H1 (cell line): ENCODE measurements around the gene SOBP. TPM values are rescaled to one million over a fixed set of nuclear protein-coding genes. Genes with fewer than 3 reads are reported as not detected.

ENCODE experiments used
- CTCF ChIA-PET: fragments of 300-600 bp; sonication (Branson Sonifier 250); formaldehyde crosslinking; loops from one replicate; lab custom pipeline; 2021; ENCODE audit not compliant: partially characterized antibody; lab: Charles Lee
- POLR2A ChIA-PET: fragments of 300-600 bp; sonication (Branson Sonifier 250); formaldehyde crosslinking; loops from one replicate; lab custom pipeline; 2021; ENCODE audit warnings: inconsistent platforms; ENCODE audit not compliant: partially characterized antibody; lab: Charles Lee
- DNase-seq, 2 experiments: peaks; one replicate each; pipeline versions ENCODE4 v3.0.0 to v3.0.0-alpha.2; 2010 to 2022; ENCODE audit warnings: low spot score in 2 of 2, low read depth in 1 of 2, mixed read lengths in 1 of 2
- FAIRE-seq: peaks from 2 replicates; lab custom pipeline; 2011; peaks lifted over from hg19 to GRCh38; lab: Jason Lieb, UNC
- H2AFZ ChIP-seq: 2 replicates; pipeline ENCODE4 v1.8.1; 2012; ENCODE audit warnings: low read length, inconsistent platforms
- H2AK5ac ChIP-seq: 2 replicates; pipeline ENCODE4 v1.6.1; 2013; ENCODE audit warnings: low read depth, low read length
- H2BK120ac ChIP-seq: replicated peaks from 2 replicates; pipeline ENCODE3; 2013; ENCODE audit warnings: low read depth, low read length, inconsistent platforms
- H2BK12ac ChIP-seq: 2 replicates; pipeline ENCODE4 v1.6.1; 2013; ENCODE audit warnings: low read depth, low read length
- H2BK15ac ChIP-seq: 2 replicates; pipeline ENCODE4 v1.6.1; 2013; ENCODE audit warnings: low read length
- H2BK20ac ChIP-seq: 2 replicates; pipeline ENCODE4 v1.6.1; 2013; ENCODE audit warnings: low read length
- H2BK5ac ChIP-seq: 2 replicates; pipeline ENCODE4 v1.6.1; 2013; ENCODE audit warnings: low read depth, low read length
- H3K14ac ChIP-seq: 2 replicates; pipeline ENCODE4 v1.6.1; 2013; ENCODE audit warnings: inconsistent platforms; ENCODE audit not compliant: insufficient read length
- H3K18ac ChIP-seq: 2 replicates; pipeline ENCODE4 v1.6.1; 2013; ENCODE audit warnings: low read length; ENCODE audit errors: extremely low read depth
- H3K23ac ChIP-seq: 2 replicates; pipeline ENCODE4 v1.6.1; 2013; ENCODE audit warnings: inconsistent platforms; ENCODE audit not compliant: insufficient read length
- H3K23me2 ChIP-seq: 2 replicates; pipeline ENCODE4 v1.6.1; 2013; ENCODE audit warnings: low read depth, low read length
- H3K27ac ChIP-seq: 2 replicates; pipeline ENCODE4 v1.6.1; 2011; ENCODE audit warnings: low read depth, low read length, inconsistent platforms
- H3K27me3 ChIP-seq, 4 experiments: replicated peaks in 1 of 4; 1 replicate in 1 of 4; 2 replicates in 3 of 4; pipeline versions ENCODE4 v1.6.1 to v1.8.1; 2011 to 2013; ENCODE audit warnings: low read length in 3 of 4, mild to moderate bottlenecking in 3 of 4, inconsistent platforms in 2 of 4, mixed read lengths in 2 of 4, moderate library complexity in 1 of 4; ENCODE audit not compliant: control insufficient read depth in 3 of 4, insufficient read depth in 3 of 4; ENCODE audit errors: extremely low read depth in 1 of 4
- H3K36me3 ChIP-seq, 4 experiments: 2 replicates each; pipeline versions ENCODE4 v1.6.1 to v1.8.1; 2011 to 2013; ENCODE audit warnings: mild to moderate bottlenecking in 4 of 4, low read length in 3 of 4, moderate library complexity in 2 of 4, control low read depth in 1 of 4, inconsistent platforms in 1 of 4; ENCODE audit not compliant: insufficient read depth in 4 of 4, control insufficient read depth in 2 of 4
- H3K4ac ChIP-seq: replicated peaks from 2 replicates; pipeline ENCODE3; 2013; ENCODE audit warnings: low read length, low read depth, mixed read lengths, inconsistent platforms; ENCODE audit not compliant: insufficient read length
- H3K4me1 ChIP-seq, 4 experiments: replicated peaks in 1 of 4; 1 replicate in 1 of 4; 2 replicates in 3 of 4; pipeline versions ENCODE4 v1.6.1 to v1.8.1; 2011 to 2013; ENCODE audit warnings: low read length in 3 of 4, inconsistent platforms in 2 of 4, mixed read lengths in 1 of 4; ENCODE audit not compliant: insufficient read depth in 4 of 4, control insufficient read depth in 3 of 4
- H3K4me2 ChIP-seq, 2 experiments: 2 replicates each; pipeline versions ENCODE4 v1.6.1 to v1.8.1; 2011 to 2013; ENCODE audit warnings: low read depth in 2 of 2, low read length in 2 of 2, control low read depth in 1 of 2, inconsistent platforms in 1 of 2, mild to moderate bottlenecking in 1 of 2; ENCODE audit not compliant: insufficient read depth in 1 of 2
- H3K4me3 ChIP-seq, 4 experiments: fragments of 200-600, 300-600 bp in 1 of 4; sonication (generic), shearing (Covaris generic), sonication (Bioruptor Twin) in 1 of 4; 2 replicates each; pipeline versions ENCODE4 v1.5.1 to v1.8.1; 2011 to 2016; ENCODE audit warnings: low read length in 4 of 4, low read depth in 3 of 4, control low read depth in 2 of 4, inconsistent platforms in 2 of 4, mild to moderate bottlenecking in 2 of 4, mixed read lengths in 1 of 4, moderate library complexity in 1 of 4; ENCODE audit not compliant: insufficient read depth in 2 of 4; ENCODE audit errors: extremely low read depth in 1 of 4
- H3K56ac ChIP-seq: replicated peaks from 2 replicates; pipeline ENCODE3; 2013; ENCODE audit warnings: low read depth, mild to moderate bottlenecking, mixed read lengths, low read length, inconsistent platforms; ENCODE audit not compliant: insufficient read length
- H3K79me1 ChIP-seq: 2 replicates; pipeline ENCODE4 v1.6.1; 2013; ENCODE audit warnings: low read depth, low read length, control low read depth
- H3K79me2 ChIP-seq, 2 experiments: 2 replicates each; pipeline versions ENCODE4 v1.6.1 to v1.8.1; 2012 to 2013; ENCODE audit warnings: low read length in 2 of 2, mild to moderate bottlenecking in 2 of 2, inconsistent platforms in 1 of 2; ENCODE audit not compliant: insufficient read depth in 2 of 2, control insufficient read depth in 1 of 2
- H3K9ac ChIP-seq, 4 experiments: replicated peaks in 1 of 4; 1 replicate in 1 of 4; 2 replicates in 3 of 4; pipeline versions ENCODE4 v1.6.1 to v1.8.1; 2011 to 2013; ENCODE audit warnings: low read depth in 3 of 4, low read length in 3 of 4, control low read depth in 2 of 4, mild to moderate bottlenecking in 2 of 4, moderate library complexity in 2 of 4, inconsistent platforms in 1 of 4; ENCODE audit errors: extremely low read depth in 1 of 4
- H3K9me3 ChIP-seq, 2 experiments: 2 replicates each; pipeline versions ENCODE4 v1.6.1 to v1.8.1; 2012 to 2013; ENCODE audit warnings: mild to moderate bottlenecking in 2 of 2, moderate library complexity in 2 of 2, control low read depth in 1 of 2, inconsistent platforms in 1 of 2, low read depth in 1 of 2, low read length in 1 of 2, mixed read lengths in 1 of 2; ENCODE audit not compliant: insufficient read depth in 2 of 2
- H4K20me1 ChIP-seq, 2 experiments: replicated peaks in 1 of 2; 2 replicates each; pipeline versions ENCODE3 to v1.8.1; 2011 to 2013; ENCODE audit warnings: inconsistent platforms in 2 of 2, low read length in 2 of 2, mild to moderate bottlenecking in 1 of 2; ENCODE audit not compliant: insufficient read depth in 2 of 2, control insufficient read depth in 1 of 2
- H4K5ac ChIP-seq: 2 replicates; pipeline ENCODE4 v1.6.1; 2013; ENCODE audit warnings: low read length, low read depth, mixed read lengths, inconsistent platforms; ENCODE audit not compliant: insufficient read length
- H4K8ac ChIP-seq: 2 replicates; pipeline ENCODE4 v1.8.0; 2013; ENCODE audit warnings: mild to moderate bottlenecking, moderate library complexity, low read length, inconsistent platforms; ENCODE audit not compliant: insufficient read depth; ENCODE audit errors: extremely low read depth
- H4K91ac ChIP-seq: replicated peaks from 2 replicates; pipeline ENCODE3; 2013; ENCODE audit warnings: low read length, mixed read lengths, inconsistent platforms; ENCODE audit not compliant: insufficient read length
- ATF3 ChIP-seq: IDR thresholded peaks from 2 replicates; pipeline ENCODE4 v1.6.1; 2011; ENCODE audit warnings: low read depth, mild to moderate bottlenecking, low read length; ENCODE audit not compliant: insufficient read depth
- BACH1 ChIP-seq: IDR thresholded peaks from 2 replicates; pipeline ENCODE4 v1.6.1; 2012; ENCODE audit warnings: low read length, improper control_type of control experiment
- CHD1 ChIP-seq: IDR thresholded peaks from 2 replicates; pipeline ENCODE4 v1.6.1; 2012; ENCODE audit warnings: low read depth, low read length, improper control_type of control experiment
- EP300 ChIP-seq, 2 experiments: IDR thresholded peaks; 1 replicate in 1 of 2; 2 replicates in 1 of 2; pipeline ENCODE4 v1.6.1; 2011 to 2012; ENCODE audit warnings: low read depth in 2 of 2, low read length in 2 of 2, mild to moderate bottlenecking in 2 of 2, borderline replicate concordance in 1 of 2, inconsistent platforms in 1 of 2, moderate library complexity in 1 of 2
- GTF2F1 ChIP-seq: IDR thresholded peaks from 2 replicates; pipeline ENCODE4 v1.6.1; 2012; ENCODE audit warnings: low read depth, low read length, improper control_type of control experiment, borderline replicate concordance
- HDAC2 ChIP-seq, 2 experiments: fragments of 300-600 bp in 1 of 2; sonication (generic) in 1 of 2; IDR thresholded peaks; 2 replicates each; pipeline ENCODE4 v1.6.1; 2011 to 2012; ENCODE audit warnings: low read depth in 2 of 2, low read length in 2 of 2, mild to moderate bottlenecking in 2 of 2, moderate library complexity in 2 of 2, borderline replicate concordance in 1 of 2, inconsistent platforms in 1 of 2
- KDM4A ChIP-seq: IDR thresholded peaks from one replicate; pipeline ENCODE4 v1.7.1; 2012; ENCODE audit warnings: low read depth, mild to moderate bottlenecking, moderate library complexity, low read length, inconsistent platforms; ENCODE audit not compliant: severe bottlenecking
- POLR2A ChIP-seq, 2 experiments: IDR thresholded peaks; 1 replicate in 1 of 2; 2 replicates in 1 of 2; pipeline ENCODE4 v1.6.1; 2011; ENCODE audit warnings: low read depth in 2 of 2, low read length in 2 of 2, mild to moderate bottlenecking in 2 of 2; ENCODE audit errors: control extremely low read depth in 1 of 2
- POU5F1 ChIP-seq: IDR thresholded peaks from 2 replicates; pipeline ENCODE4 v1.6.1; 2011; ENCODE audit warnings: low read depth, mild to moderate bottlenecking, low read length, moderate library complexity
- RXRA ChIP-seq: IDR thresholded peaks from 2 replicates; pipeline ENCODE4 v1.6.1; 2011; ENCODE audit warnings: low read depth, mild to moderate bottlenecking, low read length, moderate library complexity; ENCODE audit not compliant: insufficient read depth
- SIRT6 ChIP-seq: IDR thresholded peaks from one replicate; pipeline ENCODE4 v1.7.1; 2012; ENCODE audit warnings: low read length, inconsistent platforms
- SP4 ChIP-seq: IDR thresholded peaks from 2 replicates; pipeline ENCODE4 v1.6.1; 2012; ENCODE audit warnings: low read length, inconsistent platforms
- TBP ChIP-seq: IDR thresholded peaks from 2 replicates; pipeline ENCODE4 v1.6.1; 2011; ENCODE audit warnings: low read depth, low read length, improper control_type of control experiment
- TCF12 ChIP-seq: IDR thresholded peaks from 2 replicates; pipeline ENCODE4 v1.6.1; 2011; ENCODE audit warnings: low read depth, mild to moderate bottlenecking, low read length
- ZNF274 ChIP-seq: IDR thresholded peaks from 2 replicates; pipeline ENCODE4 v1.7.0; 2012; ENCODE audit warnings: low read length, borderline replicate concordance; ENCODE audit errors: extremely low read depth
- WGBS, 2 experiments: shearing (Covaris generic) in 1 of 2; methylation state at CpG; one replicate each; pipeline versions ENCODE4 v1.1.6 to v1.1.7; 2013 to 2015; ENCODE audit warnings: low lambda C conversion rate in 2 of 2, mixed read lengths in 2 of 2, inconsistent platforms in 1 of 2, low coverage in 1 of 2, missing lambda C conversion rate in 1 of 2; ENCODE audit not compliant: insufficient replicate concordance in 2 of 2, insufficient coverage in 1 of 2, insufficient read length in 1 of 2; ENCODE audit errors: extremely low coverage in 1 of 2, missing lambda C conversion rate in 1 of 2; 5-methylcytosine and 5-hydroxymethylcytosine counted together
- polyA plus RNA-seq, 7 experiments: library from polyadenylated mRNA; depleted of rRNA in 3 of 7; stranded (reverse) in 5 of 7; unstranded in 2 of 7; fragments of >200 nt in 5 of 7; fragments of 200-250 nt in 2 of 7; gene quantifications; 1 replicate in 5 of 7; 2 replicates in 1 of 7; 4 replicates in 1 of 7; pipeline versions ENCODE4 v1.2.1 to v1.2.3, GENCODE V29; 2011 to 2013; ENCODE audit warnings: missing spikeins in 2 of 7, mixed read lengths in 2 of 7
- total RNA-seq: library from RNA; stranded (reverse); fragmentation: NEBNext Ultra II Directional; extraction: Animal tissue kit (Norgen Biotek cat#: 25700); gene quantifications from 2 replicates; pipeline ENCODE4 v1.2.1, GENCODE V29; 2021

SOBP gene
- total and polyA plus RNA-seq, 2 of the 8 experiments (the other 6 are each of a cell fraction or from before 2014, with no cell fraction given), result 0.45 to 6.2 TPM

- Histone ChIP-seq H3K56ac (no peak overlapping the region), H2AK5ac (no peak overlapping the region), H3K23me2 (no peaks in the 10 kb centered on the region), H4K5ac (no peak overlapping the region), H3K4ac (no peak overlapping the region), H3K27ac (no peak overlapping the region), H2BK12ac (no peak overlapping the region), H2BK20ac (no peak overlapping the region), H3K79me2 (no peaks in the 10 kb centered on the region), H3K9ac (no peak overlapping the region), H3K4me3 (no peak overlapping the region), H3K36me3 (no peaks in the 10 kb centered on the region), H3K9me3 (no peaks in the 10 kb centered on the region), H3K23ac (no peak overlapping the region), H2AFZ (no peak overlapping the region), H2BK120ac (no peak overlapping the region), H3K4me1 (peaks cover 2 to 18% (median 12%) of the 10 kb centered on the region in 4 experiments; a peak in 6 of 7 replicates), H3K14ac (no peak overlapping the region), H4K20me1 (no peaks in the 10 kb centered on the region), H2BK5ac (no peak overlapping the region), H3K4me2 (no peak overlapping the region), H4K91ac (no peak overlapping the region), H4K8ac (no peak overlapping the region), H2BK15ac (no peak overlapping the region), H3K79me1 (no peaks in the 10 kb centered on the region; the same call in 1 of the 2 replicates), H3K27me3 (no peaks in the 10 kb centered on the region), H3K18ac (no peak overlapping the region)
- CTCF ChIA-PET, result interaction anchor here (1.5 kb wide), 1 partner anchor 12 kb away, joined by 3 read pairs; no protein-coding TSS in a partner anchor
- DNase-seq (no peak), FAIRE-seq (no peak)
- 85% methylated on average over 3 of the region's 3 CpGs; no CpG with 5 or more reads in 1 of the 2 experiments for WGBS, 2 experiments
- POLR2A ChIA-PET, result no interaction called here
- no peak for TF ChIP-seq POLR2A (IDR thresholded peaks at IDR 0.05; ENCODE audit: control extremely low read depth in 1 of 2, low read depth in 2 of 2, low read length in 2 of 2)
- no peak for TF ChIP-seq BACH1
- TF ChIP-seq SP4, result no peak
- TF ChIP-seq POU5F1, result no peak
- TF ChIP-seq GTF2F1, result no peak
- TF ChIP-seq ZNF274, result no peak
- no peak for TF ChIP-seq TCF12
- no peak for TF ChIP-seq SIRT6
- TF ChIP-seq RXRA, result no peak
- TF ChIP-seq CHD1, result no peak
- TF ChIP-seq EP300 (IDR thresholded peaks at IDR 0.05; ENCODE audit: borderline replicate concordance in 1 of 2, low read depth in 2 of 2, low read length in 2 of 2), result no peak
- no peak for TF ChIP-seq ATF3
- TF ChIP-seq HDAC2 (IDR thresholded peaks at IDR 0.05; ENCODE audit: borderline replicate concordance in 1 of 2, low read depth in 2 of 2, low read length in 2 of 2), result no peak
- TF ChIP-seq KDM4A, result no peak
- TF ChIP-seq TBP, result no peak
These were observed 47.6 kb downstream of the SOBP start for GRCh38 chr6:107537559-107537958.
